GM18909 (cell line): Measurements from ENCODE around the gene DOCK4.

Source experiments
- ATAC-seq: cut with Tn5 transposase; IDR thresholded peaks from one replicate; pipeline ENCODE4 v1.9.1; 2021; ENCODE audit warnings: mild to moderate bottlenecking; ENCODE audit not compliant: unreplicated experiment, poor library complexity

DOCK4 gene

GRCh38 chr7:112088484-112089016 lies 117.6 kb downstream of the DOCK4 start:
- no peak for ATAC-seq

- no peak for ATAC-seq
These were observed 119.5 kb downstream of the DOCK4 start for GRCh38 chr7:112086496-112087254.

GRCh38 chr7:112084520-112084971 lies 121.7 kb downstream of the DOCK4 start:
- peak; percentile 59 for ATAC-seq

- no peak for ATAC-seq
These were observed 122.3 kb downstream of the DOCK4 start for GRCh38 chr7:112083776-112084355.

- no peak for ATAC-seq
These were observed 123.9 kb downstream of the DOCK4 start for GRCh38 chr7:112082306-112082705.

GRCh38 chr7:112081778-112082177 lies 124.4 kb downstream of the DOCK4 start:
- no peak for ATAC-seq

GRCh38 chr7:112080978-112081377 lies 125.2 kb downstream of the DOCK4 start:
- ATAC-seq: peak; percentile 52

GRCh38 chr7:112080441-112080840 lies 125.8 kb downstream of the DOCK4 start:
- ATAC-seq: peak; percentile 88

- ATAC-seq: no peak
These were observed 126.5 kb downstream of the DOCK4 start for GRCh38 chr7:112079673-112080072.

- ATAC-seq: no peak
These were observed 127.1 kb downstream of the DOCK4 start for GRCh38 chr7:112079122-112079521.

- no peak for ATAC-seq
These were observed 129.9 kb downstream of the DOCK4 start for GRCh38 chr7:112076324-112076723.

GRCh38 chr7:112074464-112074863 lies 131.7 kb downstream of the DOCK4 start:
- ATAC-seq: no peak

GRCh38 chr7:112073530-112073929 lies 132.7 kb downstream of the DOCK4 start:
- ATAC-seq: no peak

- no peak for ATAC-seq
These were observed 133.5 kb downstream of the DOCK4 start for GRCh38 chr7:112072541-112073245.

- no peak for ATAC-seq
These were observed 134.3 kb downstream of the DOCK4 start for GRCh38 chr7:112071856-112072255.

GRCh38 chr7:112070674-112071256 lies 135.4 kb downstream of the DOCK4 start:
- ATAC-seq: no peak

- no peak for ATAC-seq
These were observed 136.3 kb downstream of the DOCK4 start for GRCh38 chr7:112069879-112070321.

GRCh38 chr7:112068967-112069366 lies 137.2 kb downstream of the DOCK4 start:
- no peak for ATAC-seq

- no peak for ATAC-seq
These were observed 138.3 kb downstream of the DOCK4 start for GRCh38 chr7:112067632-112068540.

- ATAC-seq: no peak
These were observed 139.0 kb downstream of the DOCK4 start for GRCh38 chr7:112067200-112067599.
